Measurements from ENCODE around the gene IL27RA. TPM values are rescaled to one million over a fixed set of nuclear protein-coding genes. Genes with fewer than 3 reads are reported as not detected.

The IL27RA gene
- total and polyA plus RNA-seq, 2 donors (not counting 1 experiment from before 2014, with no cell fraction given), result 36.2 to 38.6 TPM

GRCh38 chr19:14054721-14055120 is 23.2 kb downstream of the IL27RA start:
- Histone ChIP-seq H3K36me3 (replicated peaks in 1 of 2; ENCODE audit: control extremely low read depth in 1 of 2, control insufficient read depth in 1 of 2, extremely low read depth in 1 of 2, insufficient read depth in 2 of 2, low read length in 1 of 2) (peaks cover 7 to 30% of the 10 kb centered on the region in 2 experiments), H3K79me2 (ENCODE audit: control insufficient read depth, insufficient read depth, low read length) (no peaks in the 10 kb centered on the region), H3K4me2 (replicated peaks; ENCODE audit: low read depth, low read length, poor library complexity, severe bottlenecking) (no peak overlapping the region), H3K4me1 (ENCODE audit: control insufficient read depth in 2 of 2, insufficient read depth in 2 of 2, low read length in 2 of 2) (peaks cover 18 to 22% of the 10 kb centered on the region in 2 donors), H4K20me1 (ENCODE audit: control insufficient read depth, insufficient read depth, low read length, poor library complexity, severe bottlenecking) (peaks cover 7% of the 10 kb centered on the region), H3K9me3 (ENCODE audit: control extremely low read depth in 1 of 3, control insufficient read depth in 2 of 3, insufficient read depth in 1 of 3, low read length in 2 of 3) (peaks cover 0 to 14% (median 0%) of the 10 kb centered on the region in 3 donors), H3K4me3 (ENCODE audit: control extremely low read depth in 1 of 5, extremely low read depth in 1 of 5, insufficient read depth in 1 of 5, low read depth in 2 of 5, low read length in 4 of 5) (no peak overlapping the region), H3K27ac (ENCODE audit: low read length in 2 of 2) (no peak overlapping the region), H2AFZ (ENCODE audit: insufficient read depth, low read depth, low read length, poor library complexity, severe bottlenecking) (no peak overlapping the region), H3K9ac (ENCODE audit: low read length) (no peak overlapping the region), H3K27me3 (replicated peaks in 1 of 4; ENCODE audit: control extremely low read depth in 1 of 4, control insufficient read depth in 3 of 4, insufficient read depth in 4 of 4, low read length in 3 of 4) (peaks cover 0 to 34% (median 22%) of the 10 kb centered on the region in 4 experiments)
- Mint-ChIP-seq H3K27me3 (peaks cover 25% of the 10 kb centered on the region), H3K4me3 (no peak overlapping the region), H3K27ac (no peak overlapping the region), H3K4me1 (peaks cover 18% of the 10 kb centered on the region), H3K9me3 (ENCODE audit: insufficient read depth) (no peaks in the 10 kb centered on the region)
- POLR2A ChIA-PET, result interaction anchor here (0.6 kb wide), 1 partner anchor 16 kb away, joined by 3 read pairs; no protein-coding TSS in a partner anchor
- intact Hi-C loops (cut with micrococcal nuclease), result no loop called here
- WGBS (ENCODE audit: insufficient coverage), result 27% methylated on average over 6 of the region's 11 CpGs
- no peak for ATAC-seq (ENCODE audit: low read depth)
- no peak for DNase-seq
- no peak for TF ChIP-seq CTCF (IDR thresholded peaks at IDR 0.05)
- TF ChIP-seq EZH2 (IDR thresholded peaks at IDR 0.05; ENCODE audit: borderline replicate concordance, insufficient read depth, low read depth, low read length, poor library complexity, severe bottlenecking), result no peak
- CTCF ChIA-PET, result interaction anchor here (0.6 to 1.0 kb wide), 2 partner anchors 23 to 62 kb away, joined by 3 read pairs; partner anchors contain the start of gene IL27RA

- intact Hi-C loops (cut with micrococcal nuclease), result no loop called here
- peaks cover 32% of the 10 kb centered on the region for H3K27me3 Mint-ChIP-seq
- no peak for ATAC-seq (ENCODE audit: low read depth)
- Histone ChIP-seq H3K4me2 (replicated peaks; ENCODE audit: low read depth, low read length, poor library complexity, severe bottlenecking) (no peak overlapping the region), H3K79me2 (ENCODE audit: control insufficient read depth, insufficient read depth, low read length) (no peaks in the 10 kb centered on the region), H4K20me1 (ENCODE audit: control insufficient read depth, insufficient read depth, low read length, poor library complexity, severe bottlenecking) (peaks cover 7% of the 10 kb centered on the region), H3K9ac (ENCODE audit: low read length) (no peak overlapping the region), H3K36me3 (replicated peaks in 1 of 2; ENCODE audit: control extremely low read depth in 1 of 2, control insufficient read depth in 1 of 2, extremely low read depth in 1 of 2, insufficient read depth in 2 of 2, low read length in 1 of 2) (peaks cover 7 to 24% of the 10 kb centered on the region in 2 experiments), H3K4me1 (ENCODE audit: control insufficient read depth in 2 of 2, insufficient read depth in 2 of 2, low read length in 2 of 2) (peaks cover 18 to 22% of the 10 kb centered on the region in 2 donors), H3K27me3 (replicated peaks in 1 of 4; ENCODE audit: control extremely low read depth in 1 of 4, control insufficient read depth in 3 of 4, insufficient read depth in 4 of 4, low read length in 3 of 4) (peaks cover 0 to 40% (median 26%) of the 10 kb centered on the region in 4 experiments), H3K4me3 (ENCODE audit: control extremely low read depth in 1 of 5, extremely low read depth in 1 of 5, insufficient read depth in 1 of 5, low read depth in 2 of 5, low read length in 4 of 5) (no peak overlapping the region), H2AFZ (ENCODE audit: insufficient read depth, low read depth, low read length, poor library complexity, severe bottlenecking) (no peak overlapping the region), H3K27ac (ENCODE audit: low read length in 2 of 2) (no peak overlapping the region), H3K9me3 (ENCODE audit: control extremely low read depth in 1 of 3, control insufficient read depth in 2 of 3, insufficient read depth in 1 of 3, low read length in 2 of 3) (peaks cover 0 to 14% (median 0%) of the 10 kb centered on the region in 3 donors)
- no peak overlapping the region for H3K4me3 Mint-ChIP-seq
- DNase-seq, result no peak
- ChIA-PET POLR2A (no interaction called here), CTCF (interaction anchor here (0.6 to 1.4 kb wide), 2 partner anchors 8 to 152 kb away, joined by 3 to 4 read pairs; no protein-coding TSS in a partner anchor)
- TF ChIP-seq EZH2 (IDR thresholded peaks at IDR 0.05; ENCODE audit: borderline replicate concordance, insufficient read depth, low read depth, low read length, poor library complexity, severe bottlenecking) (no peak), CTCF (IDR thresholded peaks at IDR 0.05) (no peak)
- no peak overlapping the region for H3K27ac Mint-ChIP-seq
- peaks cover 18% of the 10 kb centered on the region for H3K4me1 Mint-ChIP-seq
- WGBS (ENCODE audit: insufficient coverage), result 100% methylated on average over 3 of the region's 3 CpGs
- H3K9me3 Mint-ChIP-seq (ENCODE audit: insufficient read depth), result no peaks in the 10 kb centered on the region
Observed at GRCh38 chr19:14055396-14055795, 23.8 kb downstream of the IL27RA start.
